Activated CD4-positive, alpha-beta T cell treated with anti-CD3 and anti-CD28 coated beads for 48 hours (primary cell): ENCODE data around the gene LRRC71.

Source experiments
- DNase-seq: peaks from one replicate; pipeline ENCODE4 v3.0.0-alpha.2; 2020

The LRRC71 gene

GRCh38 chr1:156953571-156953970 is 33.1 kb downstream of the LRRC71 start:
- no peak for DNase-seq

DNA sequence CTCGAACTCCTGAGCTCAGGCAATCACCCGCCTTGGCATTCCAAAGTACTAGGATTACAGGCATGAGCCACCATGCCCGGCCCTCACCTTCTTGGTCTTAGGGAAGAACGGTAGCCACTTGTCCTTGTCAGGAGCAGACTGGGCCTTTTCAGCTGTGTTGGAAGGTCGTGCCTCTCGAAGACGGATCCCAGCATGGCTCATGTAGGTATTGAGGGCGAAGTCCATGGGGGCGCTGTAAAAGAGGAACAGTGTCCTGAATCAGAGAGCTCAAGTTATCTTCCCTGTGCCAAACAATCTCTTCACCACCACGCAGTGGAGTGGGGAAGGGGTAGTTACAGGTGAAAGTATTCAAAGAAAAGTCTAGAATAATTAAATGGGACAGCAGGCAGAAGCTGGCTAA is 35.9 kb downstream of the LRRC71 start:
- DNase-seq, result no peak

DNA sequence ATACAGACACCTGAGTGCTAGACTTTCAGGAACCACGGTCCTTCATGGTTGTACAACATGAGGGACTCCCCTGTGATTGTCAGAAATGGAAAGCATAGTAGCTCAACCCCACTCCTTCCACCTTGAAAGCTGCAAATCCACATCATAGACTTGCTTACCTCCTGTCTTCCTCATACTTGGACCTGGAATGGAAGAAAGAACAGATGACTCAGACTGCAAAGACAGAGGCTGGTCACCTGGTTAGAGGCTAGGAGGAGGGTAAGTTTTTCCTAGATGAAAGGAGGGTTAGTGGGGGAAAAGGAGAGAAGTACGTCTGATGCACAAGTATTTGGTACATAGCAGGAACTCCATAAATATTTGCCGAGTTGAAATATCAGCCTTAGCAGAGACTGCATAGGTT is 37.2 kb downstream of the LRRC71 start:
- no peak for DNase-seq

DNA sequence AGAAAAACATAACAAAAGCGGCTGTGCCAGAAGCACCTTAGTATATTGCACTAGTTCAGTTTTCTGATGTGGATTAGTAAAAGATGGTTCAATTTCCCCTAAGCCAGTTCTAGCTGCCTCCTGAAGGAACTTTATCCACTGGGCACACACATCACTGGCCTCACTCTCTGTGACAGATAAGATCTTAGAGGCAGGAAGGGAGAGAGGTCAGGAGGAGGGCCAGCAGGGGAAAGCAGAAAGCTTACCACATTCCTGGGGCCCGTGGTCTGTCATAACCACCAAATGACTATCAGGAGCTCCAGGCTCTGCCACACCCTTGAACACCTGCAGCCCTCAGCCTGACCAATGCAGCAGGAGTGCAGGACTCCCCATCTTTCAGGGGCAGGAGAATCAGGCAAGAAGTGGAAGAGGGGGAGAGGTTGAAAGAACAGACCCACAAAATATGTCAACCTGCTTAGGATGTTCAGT is 37.8 kb downstream of the LRRC71 start:
- DNase-seq, result no peak

DNA sequence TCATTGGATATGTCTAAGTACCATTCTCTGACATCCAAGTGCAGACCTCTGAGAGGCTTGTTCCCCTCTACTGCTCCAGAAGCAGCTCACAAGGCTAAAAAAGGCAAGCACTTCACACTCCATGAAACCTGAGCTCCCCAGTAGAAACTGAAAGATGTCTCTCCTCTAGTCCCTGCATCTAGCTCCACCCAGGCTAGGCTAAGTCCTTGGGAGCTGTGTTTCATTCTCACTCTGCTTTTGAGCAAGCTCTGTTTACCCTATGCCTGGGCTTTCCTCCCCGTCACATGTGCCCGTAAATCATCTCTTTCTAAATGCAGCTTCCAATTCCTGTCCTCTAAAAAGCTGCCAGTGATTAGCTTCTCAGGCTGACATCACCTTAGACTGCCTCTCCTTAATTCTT is 39.0 kb downstream of the LRRC71 start:
- no peak for DNase-seq

- no peak for DNase-seq
Observed at GRCh38 chr1:156959925-156960324, 39.5 kb downstream of the LRRC71 start.

- peak; percentile 65 for DNase-seq
Observed at GRCh38 chr1:156961709-156962108, 41.3 kb downstream of the LRRC71 start.

DNA sequence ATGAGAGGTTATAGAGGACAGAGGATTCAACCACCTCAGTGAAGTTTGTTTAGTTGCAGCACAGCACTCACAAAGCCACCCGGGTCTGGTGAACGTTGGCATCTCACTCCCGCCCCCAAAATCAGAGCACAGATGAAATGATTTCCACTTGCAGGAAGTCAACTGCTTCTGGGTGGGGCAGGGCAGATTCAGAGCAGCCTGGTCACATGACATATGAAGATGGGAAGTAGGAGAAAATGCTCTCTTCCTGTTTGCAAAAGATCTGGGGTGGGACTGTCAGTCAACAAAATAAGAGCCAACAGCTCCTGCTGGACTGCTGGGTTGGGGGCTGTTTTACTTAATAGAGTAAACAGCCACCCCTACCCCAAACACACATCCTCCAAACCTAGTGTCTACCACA is 43.2 kb downstream of the LRRC71 start:
- DNase-seq, result peak; percentile 50

- no peak for DNase-seq
Observed at GRCh38 chr1:156964441-156964840, 44.0 kb downstream of the LRRC71 start.

- no peak for DNase-seq
Observed at GRCh38 chr1:156969496-156969895, 49.1 kb downstream of the LRRC71 start.

GRCh38 chr1:156970017-156970416 is 49.6 kb downstream of the LRRC71 start:
- no peak for DNase-seq

DNA sequence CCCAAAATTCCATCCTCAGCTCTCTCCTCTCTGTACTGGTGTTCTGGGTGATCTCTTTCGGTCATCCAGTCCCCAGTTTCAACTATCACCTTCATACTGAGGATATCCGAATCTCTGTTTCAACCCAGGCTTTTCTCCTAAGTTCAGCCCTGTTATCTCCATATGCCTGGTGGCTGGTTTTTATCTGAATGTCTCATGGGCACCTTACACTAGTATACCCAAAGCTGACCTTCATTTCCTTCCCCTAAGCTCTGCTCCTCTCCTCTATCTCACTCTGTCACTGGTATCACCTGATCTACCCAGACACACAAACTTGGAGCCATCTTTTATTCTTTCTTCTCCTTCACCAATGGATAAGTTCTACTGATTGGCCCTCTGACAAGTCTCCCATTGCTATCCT is 53.0 kb downstream of the LRRC71 start:
- DNase-seq, result no peak

DNA sequence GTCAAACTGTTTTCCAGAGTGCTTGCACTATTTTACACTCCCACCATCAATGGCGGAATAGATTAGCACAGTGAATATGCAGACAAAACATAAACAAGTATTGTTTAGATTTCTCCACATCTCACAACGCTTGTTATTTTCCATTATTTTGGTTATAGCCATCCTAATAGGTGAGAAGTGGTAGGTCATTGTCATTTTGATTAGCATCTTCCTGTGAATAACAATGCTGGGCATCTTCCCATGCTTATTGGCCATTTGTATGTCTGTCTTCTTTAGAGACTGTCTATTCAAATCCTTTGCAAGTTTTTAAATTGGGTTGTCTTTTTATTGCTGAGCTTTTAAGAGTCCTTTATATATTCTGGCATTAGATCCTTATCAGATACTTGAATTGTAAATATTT is 54.7 kb downstream of the LRRC71 start:
- no peak for DNase-seq

- DNase-seq, result no peak
Observed at GRCh38 chr1:156980551-156980950, 60.1 kb downstream of the LRRC71 start.
